OCI-LY3 (cell line): ENCODE data around the gene CHMP3.

Source experiments
- H2AFZ ChIP-seq: fragments of 200-600, 300-600 bp; shearing (Covaris generic); 2 replicates; pipeline ENCODE4 v1.6.0; 2014; ENCODE audit warnings: antibody characterized with exemption, low read depth, low read length
- H3K27ac ChIP-seq: fragments of 200-600, 300-600 bp; sonication (generic); 2 replicates; pipeline ENCODE4 v1.5.1; 2014; ENCODE audit warnings: mild to moderate bottlenecking, low read length, moderate library complexity, mixed read lengths
- H3K27me3 ChIP-seq: fragments of 200-600, 300-600 bp; sonication (generic); 2 replicates; pipeline ENCODE4 v1.6.1; 2014; ENCODE audit warnings: low read depth, low read length, mixed read lengths
- H3K36me3 ChIP-seq: fragments of 200-600, 300-600 bp; sonication (generic); replicated peaks from 2 replicates; pipeline ENCODE3; 2014; ENCODE audit warnings: low read depth, low read length, mixed read lengths
- H3K4me1 ChIP-seq: fragments of 300-600, 200-600 bp; sonication (generic); 2 replicates; pipeline ENCODE4 v1.6.1; 2014; ENCODE audit warnings: low read length, mixed read lengths
- H3K4me2 ChIP-seq: fragments of 200-600, 300-600 bp; sonication (generic); 2 replicates; pipeline ENCODE4 v1.6.1; 2014; ENCODE audit warnings: low read length, mixed read lengths
- H3K4me3 ChIP-seq: fragments of 300-600, 200-600 bp; sonication (generic); 2 replicates; pipeline ENCODE4 v1.5.1; 2014; ENCODE audit warnings: antibody characterized with exemption, mild to moderate bottlenecking, low read length, moderate library complexity
- H3K79me2 ChIP-seq: fragments of 300-600, 200-600 bp; shearing (Covaris generic); 2 replicates; pipeline ENCODE4 v1.6.1; 2014; ENCODE audit warnings: mild to moderate bottlenecking, low read length, mixed read lengths
- H3K9ac ChIP-seq: fragments of 300-600, 200-600 bp; shearing (Covaris generic); 2 replicates; pipeline ENCODE4 v1.6.0; 2014; ENCODE audit warnings: mild to moderate bottlenecking, low read length, moderate library complexity
- H3K9me3 ChIP-seq: fragments of 200-600, 300-600 bp; shearing (Covaris generic); 2 replicates; pipeline ENCODE4 v1.6.1; 2014; ENCODE audit warnings: low read length, mixed read lengths; ENCODE audit not compliant: insufficient read depth
- H4K20me1 ChIP-seq: fragments of 200-600, 300-600 bp; sonication (generic); 2 replicates; pipeline ENCODE4 v1.6.1; 2016; ENCODE audit warnings: low read length, mixed read lengths; ENCODE audit not compliant: insufficient read depth
- CTCF ChIP-seq: fragments of 200-600, 300-600 bp; sonication (generic); IDR thresholded peaks from 2 replicates; pipeline ENCODE4 v1.5.1; 2014; ENCODE audit warnings: antibody characterized with exemption, low read length, low read depth
- EZH2phosphoT487 ChIP-seq: fragments of 200-600 bp; shearing (Covaris generic); IDR thresholded peaks from 2 replicates; pipeline ENCODE4 v1.6.1; 2018; ENCODE audit warnings: antibody characterized with exemption, mixed run types, low read depth

The CHMP3 gene

GRCh38 chr2:86466306-86466705, 96.9 kb downstream of the CHMP3 start:
- no peak overlapping the region for H3K27ac ChIP-seq
- no peak overlapping the region for H3K4me2 ChIP-seq
- TF ChIP-seq CTCF = no peak
- no peak overlapping the region for H3K4me3 ChIP-seq
- H3K36me3 ChIP-seq = peaks cover 90% of the 10 kb centered on the region
- peaks cover 74% of the 10 kb centered on the region for H4K20me1 ChIP-seq
- no peaks in the 10 kb centered on the region for H3K27me3 ChIP-seq
- H3K4me1 ChIP-seq = peaks cover 19% of the 10 kb centered on the region
- no peak overlapping the region for H2AFZ ChIP-seq
- no peaks in the 10 kb centered on the region for H3K9me3 ChIP-seq
- no peak overlapping the region for H3K9ac ChIP-seq
- peaks cover 7% of the 10 kb centered on the region; the same call in 1 of the 2 replicates for H3K79me2 ChIP-seq

- Histone ChIP-seq H3K4me3 (no peak overlapping the region), H3K79me2 (peaks cover 7% of the 10 kb centered on the region; the same call in 1 of the 2 replicates), H2AFZ (no peak overlapping the region), H3K4me1 (peaks cover 19% of the 10 kb centered on the region), H3K27ac (no peak overlapping the region), H3K9me3 (no peaks in the 10 kb centered on the region), H4K20me1 (peaks cover 65% of the 10 kb centered on the region), H3K4me2 (no peak overlapping the region), H3K36me3 (peaks cover 94% of the 10 kb centered on the region), H3K9ac (no peak overlapping the region), H3K27me3 (no peaks in the 10 kb centered on the region)
- TF ChIP-seq CTCF (no peak), EZH2phosphoT487 (no peak)
Measured at GRCh38 chr2:86464652-86465051, 98.6 kb downstream of the CHMP3 start.

- Histone ChIP-seq H3K9me3 (no peaks in the 10 kb centered on the region), H3K27me3 (no peaks in the 10 kb centered on the region), H3K36me3 (peaks cover 92% of the 10 kb centered on the region), H3K9ac (no peak overlapping the region), H4K20me1 (peaks cover 61% of the 10 kb centered on the region), H3K4me1 (peaks cover 19% of the 10 kb centered on the region), H3K79me2 (no peaks in the 10 kb centered on the region), H3K4me2 (no peak overlapping the region), H2AFZ (no peak overlapping the region), H3K27ac (no peak overlapping the region), H3K4me3 (no peak overlapping the region)
- TF ChIP-seq EZH2phosphoT487 (no peak), CTCF (no peak)
Measured at GRCh38 chr2:86461042-86461743, 102.0 kb downstream of the CHMP3 start.

- Histone ChIP-seq H3K9ac (no peak overlapping the region), H3K27me3 (no peaks in the 10 kb centered on the region), H3K4me2 (no peak overlapping the region), H2AFZ (no peak overlapping the region), H3K4me3 (no peak overlapping the region), H4K20me1 (peaks cover 67% of the 10 kb centered on the region), H3K36me3 (peaks cover 86% of the 10 kb centered on the region), H3K79me2 (peaks cover 4% of the 10 kb centered on the region; the same call in 1 of the 2 replicates), H3K27ac (no peak overlapping the region), H3K4me1 (no peaks in the 10 kb centered on the region), H3K9me3 (no peaks in the 10 kb centered on the region)
- TF ChIP-seq EZH2phosphoT487 (no peak), CTCF (no peak)
Measured at GRCh38 chr2:86455181-86455580, 108.1 kb downstream of the CHMP3 start.
